Kidney epithelial cell (primary cell): Measurements from ENCODE around the gene INPP5J. TPM values are rescaled to one million over a fixed set of nuclear protein-coding genes. Genes with fewer than 3 reads are reported as not detected.

Experiments
- DNase-seq: peaks from one replicate; pipeline ENCODE4 v3.0.0-alpha.2; 2010; ENCODE audit warnings: low read depth
- H3K27me3 ChIP-seq: 2 replicates; pipeline ENCODE4 v1.6.0; 2011; ENCODE audit warnings: low read length; ENCODE audit not compliant: control insufficient read depth, insufficient read depth
- H3K36me3 ChIP-seq: 2 replicates; pipeline ENCODE4 v1.5.1; 2011; ENCODE audit warnings: low read length; ENCODE audit not compliant: control insufficient read depth, insufficient read depth
- H3K4me3 ChIP-seq: 2 replicates; pipeline ENCODE4 v1.5.1; 2011; ENCODE audit warnings: low read depth, mild to moderate bottlenecking, control low read depth, low read length
- CTCF ChIP-seq: IDR thresholded peaks from 2 replicates; pipeline ENCODE4 v1.5.1; 2011; ENCODE audit warnings: mild to moderate bottlenecking, moderate library complexity, low read length, control low read depth, inconsistent platforms; ENCODE audit not compliant: insufficient read depth, poor library complexity, severe bottlenecking
- total RNA-seq: library from RNA; depleted of rRNA; stranded (reverse); fragments of >200 nt; gene quantifications from 2 replicates; pipeline ENCODE4 v1.2.3, GENCODE V29; 2015

Gene INPP5J
- total RNA-seq, 1 donor from 2014 or later: 5.6 TPM

GRCh38 chr22:31179345-31179744, 56.6 kb downstream of the INPP5J start:
- Histone ChIP-seq H3K4me3 (no peak overlapping the region), H3K36me3 (peaks cover 2% of the 10 kb centered on the region), H3K27me3 (no peaks in the 10 kb centered on the region)
- no peak for TF ChIP-seq CTCF
- peak; percentile 52 for DNase-seq

- Histone ChIP-seq H3K27me3 (no peaks in the 10 kb centered on the region), H3K4me3 (no peak overlapping the region), H3K36me3 (peaks cover 2% of the 10 kb centered on the region)
- no peak for TF ChIP-seq CTCF
- DNase-seq: no peak
Measured at GRCh38 chr22:31184015-31184414, 61.2 kb downstream of the INPP5J start.

Other genes with a start within 250 kb of the INPP5J start
- gene MORC2, start 154.2 kb upstream of the INPP5J start, total RNA-seq: 30.8 and 35.1 TPM in 2 replicates
- gene TUG1, start 153.7 kb upstream of the INPP5J start, total RNA-seq: 68.7 and 72.5 TPM in 2 replicates
- gene SMTN, start 41.6 kb upstream of the INPP5J start, total RNA-seq: 51.7 and 55.4 TPM in 2 replicates
- 55.2 and 60.4 TPM in 2 replicates for gene SELENOM, start 15.4 kb upstream of the INPP5J start, total RNA-seq
- 0.46 and 0.48 TPM in 2 replicates for gene PLA2G3, start 17.5 kb downstream of the INPP5J start, total RNA-seq
- gene RNF185, start 37.2 kb downstream of the INPP5J start, total RNA-seq: 49.6 and 53.2 TPM in 2 replicates
- gene LIMK2, start 89.3 kb downstream of the INPP5J start, total RNA-seq: 37.2 and 41.4 TPM in 2 replicates
- gene PIK3IP1, start 169.5 kb downstream of the INPP5J start, total RNA-seq: 14.0 and 17.5 TPM in 2 replicates
- 56.6 and 60.7 TPM in 2 replicates for gene PATZ1, start 223.4 kb downstream of the INPP5J start, total RNA-seq